CD4-positive, alpha-beta T cell (primary cell): ENCODE data around the gene TBX3. TPM values are rescaled to one million over a fixed set of nuclear protein-coding genes. Genes with fewer than 3 reads are reported as not detected.

Experiments
- ATAC-seq: fragments of 200-7000 bp; cut with Tn5 transposase; one replicate; pipeline ENCODE4 v1.10.0; 2022; ENCODE audit warnings: mild to moderate bottlenecking; ENCODE audit not compliant: poor library complexity
- CTCF ChIA-PET: fragments of 350-600 bp; sonication (Branson Sonifier 250); formaldehyde crosslinking; loops from one replicate; lab custom pipeline; 2021; ENCODE audit warnings: antibody characterized with exemption, inconsistent platforms; lab: Charles Lee
- POLR2A ChIA-PET: fragments of 350-600 bp; sonication (Branson Sonifier 250); formaldehyde crosslinking; loops from one replicate; lab custom pipeline; 2021; ENCODE audit warnings: antibody characterized with exemption, inconsistent platforms; lab: Charles Lee
- DNase-seq, 14 experiments: peaks; one replicate each; pipeline ENCODE4 v3.0.0-alpha.2; 2013 to 2020; ENCODE audit warnings: mixed read lengths in 2 of 14
- H3K27ac ChIP-seq, 2 donors: one replicate each; pipeline versions ENCODE4 v1.5.1 to v1.7.0; 2013; ENCODE audit warnings: low read length in 2 of 2, low read depth in 1 of 2, mild to moderate bottlenecking in 1 of 2
- H3K27me3 ChIP-seq, 2 experiments: 1 replicate in 1 of 2; 2 replicates in 1 of 2; pipeline versions ENCODE4 v1.6.1 to v1.7.0; 2013; ENCODE audit warnings: low read length in 2 of 2, control low read depth in 1 of 2, mild to moderate bottlenecking in 1 of 2, moderate library complexity in 1 of 2; ENCODE audit not compliant: insufficient read depth in 2 of 2, control insufficient read depth in 1 of 2
- H3K36me3 ChIP-seq: one replicate; pipeline ENCODE4 v1.6.1; 2013; ENCODE audit warnings: low read length, control low read depth; ENCODE audit not compliant: insufficient read depth
- H3K4me1 ChIP-seq: one replicate; pipeline ENCODE4 v1.6.1; 2013; ENCODE audit warnings: low read length, control low read depth; ENCODE audit not compliant: insufficient read depth
- H3K4me3 ChIP-seq: one replicate; pipeline ENCODE4 v1.5.1; 2013; ENCODE audit warnings: mild to moderate bottlenecking, low read length, moderate library complexity
- H3K9me3 ChIP-seq, 2 experiments: 1 replicate in 1 of 2; 2 replicates in 1 of 2; pipeline versions ENCODE4 v1.6.1 to v1.7.0; 2013; ENCODE audit warnings: low read length in 2 of 2, mild to moderate bottlenecking in 2 of 2, control low read depth in 1 of 2, moderate library complexity in 1 of 2; ENCODE audit not compliant: control insufficient read depth in 1 of 2, insufficient read depth in 1 of 2
- H3K27ac Mint-ChIP-seq: one replicate; pipeline ENCODE4 v1.8.0; 2020; ENCODE audit warnings: mixed read lengths
- H3K27me3 Mint-ChIP-seq: one replicate; pipeline ENCODE4 v1.8.0; 2021; ENCODE audit warnings: mixed read lengths
- H3K36me3 Mint-ChIP-seq: one replicate; pipeline ENCODE4 v1.8.0; 2021; ENCODE audit warnings: low read depth, mixed read lengths
- H3K4me1 Mint-ChIP-seq: one replicate; pipeline ENCODE4 v1.8.0; 2021; ENCODE audit warnings: low read depth, mixed read lengths
- H3K4me3 Mint-ChIP-seq: one replicate; pipeline ENCODE4 v1.8.0; 2020; ENCODE audit warnings: mild to moderate bottlenecking, mixed read lengths
- H3K9me3 Mint-ChIP-seq: one replicate; pipeline ENCODE4 v1.8.0; 2020; ENCODE audit warnings: mixed read lengths
- intact Hi-C, 2 experiments: fragments of 100-400 bp; cut with DNase I in 1 of 2; cut with micrococcal nuclease in 1 of 2; formaldehyde crosslinking; loops; one replicate each; pipeline versions ENCODE4 v1.15.1 to v1.9.0; 2023 to 2025; cut with DNase I, micrococcal nuclease
- total RNA-seq, 174 experiments: library from RNA in 2 of 174; stranded (reverse) in 2 of 174; gene quantifications; one replicate each; pipeline ENCODE4 v1.2.3 and lab custom pipeline; 2021 to 2026
- TF ChIP-seq, protein P1 (sequence below): fragments of 200-600 bp; IDR thresholded peaks from one replicate; pipeline ENCODE4 v1.8.0; 2022; ENCODE audit warnings: antibody characterized with exemption, mild to moderate bottlenecking

The TBX3 gene
- total RNA-seq, 2 experiments from 2014 or later = 0.08 TPM; not detected in 1

- Mint-ChIP-seq H3K4me1 (no peaks in the 10 kb centered on the region), H3K27me3 (peaks cover 84% of the 10 kb centered on the region), H3K4me3 (no peak overlapping the region), H3K27ac (no peak overlapping the region), H3K9me3 (no peaks in the 10 kb centered on the region), H3K36me3 (no peaks in the 10 kb centered on the region)
- no peak overlapping the region for H3K4me3 ChIP-seq
- H3K36me3 ChIP-seq = no peaks in the 10 kb centered on the region
- H3K27me3 ChIP-seq = peaks cover 62 to 84% of the 10 kb centered on the region in 2 experiments
- ATAC-seq = no peak
- H3K4me1 ChIP-seq = no peaks in the 10 kb centered on the region
- ChIA-PET POLR2A (no interaction called here), CTCF (no interaction called here)
- no peak overlapping the region for H3K27ac ChIP-seq
- peaks cover 0 to 26% of the 10 kb centered on the region in 2 experiments for H3K9me3 ChIP-seq
- no peak for DNase-seq
- TF ChIP-seq, protein P1, sequence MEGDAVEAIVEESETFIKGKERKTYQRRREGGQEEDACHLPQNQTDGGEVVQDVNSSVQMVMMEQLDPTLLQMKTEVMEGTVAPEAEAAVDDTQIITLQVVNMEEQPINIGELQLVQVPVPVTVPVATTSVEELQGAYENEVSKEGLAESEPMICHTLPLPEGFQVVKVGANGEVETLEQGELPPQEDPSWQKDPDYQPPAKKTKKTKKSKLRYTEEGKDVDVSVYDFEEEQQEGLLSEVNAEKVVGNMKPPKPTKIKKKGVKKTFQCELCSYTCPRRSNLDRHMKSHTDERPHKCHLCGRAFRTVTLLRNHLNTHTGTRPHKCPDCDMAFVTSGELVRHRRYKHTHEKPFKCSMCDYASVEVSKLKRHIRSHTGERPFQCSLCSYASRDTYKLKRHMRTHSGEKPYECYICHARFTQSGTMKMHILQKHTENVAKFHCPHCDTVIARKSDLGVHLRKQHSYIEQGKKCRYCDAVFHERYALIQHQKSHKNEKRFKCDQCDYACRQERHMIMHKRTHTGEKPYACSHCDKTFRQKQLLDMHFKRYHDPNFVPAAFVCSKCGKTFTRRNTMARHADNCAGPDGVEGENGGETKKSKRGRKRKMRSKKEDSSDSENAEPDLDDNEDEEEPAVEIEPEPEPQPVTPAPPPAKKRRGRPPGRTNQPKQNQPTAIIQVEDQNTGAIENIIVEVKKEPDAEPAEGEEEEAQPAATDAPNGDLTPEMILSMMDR = no peak
- intact Hi-C loops = no loop called here
Observed at GRCh38 chr12:114673169-114673833, 10.7 kb downstream of the TBX3 start.

DNA sequence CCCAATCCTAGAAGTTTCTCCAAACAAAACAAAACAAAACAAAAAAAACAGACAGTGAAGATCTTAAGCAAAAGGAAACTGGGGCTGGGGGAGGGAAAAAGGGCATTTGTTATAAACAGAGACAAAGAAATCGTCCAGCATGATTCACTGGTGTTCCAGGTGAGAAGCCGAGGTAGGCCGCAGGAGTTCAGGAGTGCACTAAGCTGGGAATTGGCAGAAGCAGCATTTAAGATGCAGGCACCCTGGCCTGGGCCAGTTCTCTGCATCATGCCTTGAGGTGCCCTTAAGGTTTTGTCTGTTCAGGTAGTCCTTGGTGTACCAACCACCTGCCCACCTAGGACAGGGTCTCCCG lies 11.2 kb downstream of the TBX3 start:
- Mint-ChIP-seq H3K27ac (no peak overlapping the region), H3K9me3 (no peaks in the 10 kb centered on the region), H3K4me3 (no peak overlapping the region), H3K36me3 (no peaks in the 10 kb centered on the region), H3K27me3 (peaks cover 84% of the 10 kb centered on the region), H3K4me1 (no peaks in the 10 kb centered on the region)
- Histone ChIP-seq H3K27me3 (peaks cover 63 to 88% of the 10 kb centered on the region in 2 experiments), H3K9me3 (peaks cover 0 to 26% of the 10 kb centered on the region in 2 experiments), H3K4me1 (no peaks in the 10 kb centered on the region), H3K27ac (no peak overlapping the region), H3K36me3 (no peaks in the 10 kb centered on the region), H3K4me3 (no peak overlapping the region)
- CTCF ChIA-PET = no interaction called here
- TF ChIP-seq, protein P1 = no peak
- intact Hi-C loops = no loop called here
- POLR2A ChIA-PET = no interaction called here
- DNase-seq (no peak), ATAC-seq (no peak)

DNA sequence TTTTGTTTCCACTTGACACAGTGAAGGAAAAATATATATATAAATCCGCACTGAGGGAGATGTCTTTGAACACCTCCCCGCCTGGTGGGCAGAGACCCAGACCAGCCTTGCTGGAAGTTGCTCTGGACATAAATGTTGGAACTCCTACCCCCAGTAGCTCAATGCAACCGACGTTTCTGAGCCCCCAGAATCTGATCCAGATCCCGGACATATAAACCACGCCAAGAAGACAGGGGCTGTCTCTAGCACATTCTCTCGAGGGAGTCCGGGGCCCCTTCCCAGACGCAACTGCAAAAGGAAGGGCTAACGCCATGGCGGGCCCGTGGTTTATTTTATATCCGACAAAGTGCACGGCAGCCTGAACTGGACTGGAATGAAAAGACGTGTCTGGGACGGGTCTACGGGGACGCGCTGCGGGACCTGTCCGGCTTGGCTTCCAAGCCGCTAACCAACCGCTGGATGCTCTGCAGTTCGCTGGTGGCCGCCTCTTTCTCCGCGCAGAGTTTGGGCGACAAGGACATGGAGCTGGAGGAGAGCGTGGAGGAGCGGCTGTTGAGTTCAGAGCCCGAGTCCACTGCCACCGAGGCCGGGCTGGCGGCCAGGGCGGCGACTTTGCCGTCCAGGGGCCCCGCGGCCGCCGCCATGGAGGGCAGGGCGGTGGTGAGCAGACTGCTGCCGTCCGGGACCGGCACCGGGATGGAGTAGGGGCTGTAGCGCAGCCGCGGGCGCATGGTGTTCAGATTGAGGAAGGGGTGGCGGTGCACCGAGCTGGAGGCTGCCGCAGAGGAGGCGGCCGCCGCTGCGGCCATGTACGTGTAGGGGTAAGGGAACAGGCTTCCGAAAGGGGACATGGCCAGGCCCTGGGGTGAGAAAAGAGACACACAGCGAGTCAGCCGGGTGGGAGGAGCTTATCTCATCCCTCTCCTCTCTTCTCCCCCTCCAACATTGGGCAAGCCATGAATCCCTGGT lies 12.2 kb downstream of the TBX3 start:
- H3K9me3 Mint-ChIP-seq = no peaks in the 10 kb centered on the region
- no peak overlapping the region for H3K27ac Mint-ChIP-seq
- ChIA-PET CTCF (no interaction called here), POLR2A (no interaction called here)
- DNase-seq (no peak), ATAC-seq (no peak)
- peaks cover 82% of the 10 kb centered on the region for H3K27me3 Mint-ChIP-seq
- Histone ChIP-seq H3K4me3 (no peak overlapping the region), H3K9me3 (peaks cover 0 to 34% of the 10 kb centered on the region in 2 experiments), H3K36me3 (no peaks in the 10 kb centered on the region), H3K27me3 (peaks cover 74 to 88% of the 10 kb centered on the region in 2 experiments), H3K4me1 (no peaks in the 10 kb centered on the region), H3K27ac (no peak overlapping the region)
- TF ChIP-seq, protein P1 = no peak
- no peaks in the 10 kb centered on the region for H3K4me1 Mint-ChIP-seq
- intact Hi-C loops = no loop called here
- H3K4me3 Mint-ChIP-seq = no peak overlapping the region
- no peaks in the 10 kb centered on the region for H3K36me3 Mint-ChIP-seq
